ENCODE measurements around the gene SLC1A5.
A peak's percentile ranks its signal among the peaks of the same experiment; 100 is the strongest.
"Not testable (repeated sequence)": the region's sequence is repeated elsewhere in the genome, so short reads cannot be mapped to it uniquely, and the experiment has no call there.

Gene SLC1A5

DNA sequence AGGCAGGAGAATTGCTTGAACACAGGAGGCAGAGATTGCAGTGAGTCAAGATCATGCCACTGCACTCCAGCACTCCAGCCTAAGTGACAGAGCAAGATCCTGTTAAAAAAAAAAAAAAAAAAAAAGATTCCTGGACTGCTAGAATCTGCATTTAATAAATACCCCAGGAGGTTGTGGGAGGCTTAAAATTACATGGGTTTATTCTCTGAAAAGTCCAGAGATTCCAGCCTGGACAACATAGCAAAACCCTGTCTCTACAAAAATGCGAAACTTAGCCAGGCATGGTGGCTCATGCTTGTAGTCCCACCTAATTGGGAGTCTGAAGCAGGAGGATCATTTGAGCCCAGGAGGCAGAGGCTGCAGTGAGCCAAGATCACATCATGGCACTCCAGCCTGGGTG, 9.5 kb upstream of the SLC1A5 start:
- no peak for DNase-seq

DNA sequence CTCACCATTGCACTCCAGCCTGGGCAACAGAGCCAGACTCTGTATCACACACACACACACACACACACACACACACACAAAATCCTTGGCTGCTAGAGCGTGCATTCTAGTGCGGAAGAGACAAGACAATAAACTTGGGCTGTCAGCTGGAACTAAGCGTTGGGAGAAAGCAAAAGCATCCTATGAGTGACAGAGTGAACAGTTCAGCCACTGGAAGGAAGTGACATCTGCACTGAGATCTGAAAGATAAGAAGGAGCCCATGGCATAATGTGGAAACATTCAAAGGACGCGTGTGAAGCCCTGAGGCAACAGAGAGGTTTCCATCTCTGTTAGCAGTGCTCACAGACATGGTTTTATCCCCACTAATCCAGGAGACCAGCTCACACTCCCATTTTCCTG, 3.5 kb upstream of the SLC1A5 start:
- DNase-seq, result no peak

DNA sequence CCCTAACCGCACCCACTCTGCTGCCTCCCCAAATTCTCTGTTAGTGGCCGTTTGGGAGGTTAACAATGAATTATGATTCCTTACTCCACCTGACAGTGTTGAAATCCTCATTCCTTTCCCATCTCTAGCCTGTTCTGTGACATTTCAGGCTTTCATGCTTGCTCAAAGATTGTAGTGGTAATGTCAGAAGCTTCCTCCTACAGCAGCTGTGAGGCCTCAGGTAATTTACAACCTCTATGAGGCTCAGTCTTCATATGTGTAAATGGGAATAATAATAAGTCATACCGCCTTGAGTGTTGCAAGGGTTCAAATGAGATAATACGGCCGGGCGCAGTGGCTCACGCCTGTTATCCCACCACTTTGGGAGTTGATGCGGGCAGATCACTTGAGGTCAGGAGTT, 977 bp upstream of the SLC1A5 start:
- DNase-seq, result no peak

DNA sequence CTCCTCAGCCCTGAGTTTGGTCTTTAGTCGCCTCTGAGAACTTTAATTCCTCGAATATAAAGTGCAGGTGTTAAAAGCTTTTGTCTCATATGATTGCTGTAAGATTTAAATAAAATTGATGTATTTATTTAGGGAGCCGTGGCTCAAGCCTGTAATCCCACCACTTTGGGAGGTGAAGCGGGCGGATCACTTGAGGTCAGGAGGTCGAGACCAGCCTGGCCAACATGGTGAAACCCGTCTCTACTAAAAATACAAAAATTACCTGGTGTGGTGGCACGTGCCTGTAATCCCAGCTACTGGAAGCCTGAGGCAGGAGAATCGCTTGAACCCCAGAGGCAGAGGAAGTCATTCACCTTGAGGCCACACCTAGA, 559 bp upstream of the SLC1A5 start:
- no peak for DNase-seq

DNA sequence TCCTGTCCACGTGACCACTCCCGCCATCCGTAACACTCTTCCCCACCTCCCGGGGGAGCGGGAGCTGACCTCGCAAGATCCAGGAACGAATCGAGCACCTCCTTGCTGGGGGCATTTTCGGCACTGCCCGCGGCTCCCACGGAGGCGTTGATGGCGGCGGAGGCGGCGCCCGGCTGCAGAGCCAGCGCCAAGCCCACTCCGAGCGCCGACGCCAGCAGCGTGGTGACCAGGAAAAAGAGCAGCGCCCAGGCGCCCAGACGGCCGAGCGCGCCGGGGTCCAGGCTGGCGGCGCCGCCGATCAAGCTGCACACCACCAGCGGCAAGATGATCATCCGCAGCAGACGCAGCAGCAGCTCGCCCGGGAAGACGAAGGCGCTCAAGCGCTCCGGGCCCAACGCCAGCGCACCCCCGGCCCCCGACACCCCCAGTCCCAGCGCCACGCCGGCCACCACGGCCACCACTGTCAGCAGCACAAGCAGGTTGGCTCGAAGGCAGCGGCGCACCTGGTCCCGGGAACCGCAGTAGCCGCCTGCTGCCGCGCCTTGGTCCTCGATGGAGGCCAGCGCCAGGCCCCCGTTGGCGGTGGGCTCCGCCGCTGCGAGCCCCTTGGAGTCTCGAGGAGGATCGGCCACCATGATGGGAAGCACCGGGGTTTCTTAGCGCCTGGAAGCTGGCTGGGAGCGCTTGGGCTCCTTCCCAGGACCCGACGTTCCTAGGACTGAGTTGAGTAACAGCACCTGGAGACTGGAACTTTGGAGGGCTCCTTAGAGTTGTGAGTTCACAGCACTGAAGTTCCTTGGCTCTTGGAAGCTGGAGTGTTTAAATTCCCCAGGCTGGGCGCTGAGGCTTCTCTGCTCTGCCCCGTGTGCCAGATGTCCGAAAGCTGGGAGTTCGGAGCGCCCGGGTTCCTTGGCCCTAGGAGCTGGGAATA, 798 bp downstream of the SLC1A5 start:
- DNase-seq, result peak; percentile 24

DNA sequence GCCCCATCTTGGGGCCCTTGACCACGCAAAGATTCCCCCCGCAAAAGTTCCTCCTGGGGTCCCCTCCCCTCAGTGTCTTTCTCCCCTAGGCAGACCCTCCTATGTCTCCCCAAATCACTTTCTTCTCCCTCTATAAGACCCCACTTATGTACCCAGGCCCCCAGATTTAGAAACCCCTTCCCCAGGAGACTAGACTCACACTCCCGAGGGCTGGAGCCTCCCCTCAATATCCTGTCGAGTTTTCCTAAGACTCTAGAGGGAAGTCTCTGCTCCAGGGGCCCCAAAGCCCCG, 1.4 kb downstream of the SLC1A5 start:
- no peak for DNase-seq

DNA sequence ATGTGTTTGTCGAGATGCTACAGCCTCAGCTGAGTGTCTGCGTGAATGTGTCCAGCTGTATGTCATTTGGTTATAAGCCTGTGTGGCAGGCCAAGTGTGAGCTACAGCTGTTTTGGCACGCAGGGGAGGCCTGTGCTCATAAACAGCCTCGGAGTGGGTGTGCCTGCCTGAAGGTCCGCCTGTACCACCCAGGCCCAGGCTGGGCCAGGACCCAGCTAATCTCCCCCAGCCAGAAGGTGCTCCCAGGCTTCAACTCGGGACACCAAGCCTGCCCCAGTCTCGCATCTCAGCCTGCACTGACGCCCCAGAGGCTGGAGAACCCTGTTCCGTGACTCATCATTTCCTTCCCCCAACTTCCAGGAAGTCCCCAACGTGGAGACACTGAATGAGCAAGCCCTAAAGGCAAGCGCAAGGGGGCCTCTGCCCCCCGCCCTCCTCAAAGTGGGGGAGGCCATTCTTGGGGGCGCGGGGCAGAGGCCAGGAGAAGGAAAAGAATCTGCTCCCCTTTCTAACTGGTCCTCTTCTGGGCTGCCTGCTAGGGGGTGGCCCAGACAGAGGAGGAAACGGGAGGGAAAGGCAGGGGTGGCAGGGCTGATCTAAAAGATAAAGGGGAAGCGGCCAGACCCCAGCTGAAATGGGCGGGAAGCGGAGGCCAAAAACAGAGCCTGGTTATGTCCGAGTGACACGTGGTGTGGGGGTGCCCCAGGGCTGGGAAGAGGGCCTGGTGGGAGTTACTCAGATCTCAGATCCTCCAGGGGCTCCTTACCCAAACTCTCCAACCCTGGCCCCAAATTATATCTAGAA, 2.0 kb downstream of the SLC1A5 start:
- peak; percentile 74 for DNase-seq

DNA sequence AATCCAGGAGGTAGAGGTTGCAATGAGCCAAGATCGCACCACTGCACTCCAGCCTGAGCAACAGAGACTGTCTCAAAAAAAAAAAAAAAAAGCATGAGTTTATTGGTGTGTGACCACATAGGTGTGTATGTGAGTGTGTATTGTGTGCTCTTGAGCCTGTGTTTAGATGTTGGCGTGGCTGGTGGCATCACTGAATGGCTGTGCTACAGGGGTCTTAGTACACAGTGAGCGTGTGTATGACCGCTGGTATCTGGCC, 2.5 kb downstream of the SLC1A5 start:
- no peak for DNase-seq

DNA sequence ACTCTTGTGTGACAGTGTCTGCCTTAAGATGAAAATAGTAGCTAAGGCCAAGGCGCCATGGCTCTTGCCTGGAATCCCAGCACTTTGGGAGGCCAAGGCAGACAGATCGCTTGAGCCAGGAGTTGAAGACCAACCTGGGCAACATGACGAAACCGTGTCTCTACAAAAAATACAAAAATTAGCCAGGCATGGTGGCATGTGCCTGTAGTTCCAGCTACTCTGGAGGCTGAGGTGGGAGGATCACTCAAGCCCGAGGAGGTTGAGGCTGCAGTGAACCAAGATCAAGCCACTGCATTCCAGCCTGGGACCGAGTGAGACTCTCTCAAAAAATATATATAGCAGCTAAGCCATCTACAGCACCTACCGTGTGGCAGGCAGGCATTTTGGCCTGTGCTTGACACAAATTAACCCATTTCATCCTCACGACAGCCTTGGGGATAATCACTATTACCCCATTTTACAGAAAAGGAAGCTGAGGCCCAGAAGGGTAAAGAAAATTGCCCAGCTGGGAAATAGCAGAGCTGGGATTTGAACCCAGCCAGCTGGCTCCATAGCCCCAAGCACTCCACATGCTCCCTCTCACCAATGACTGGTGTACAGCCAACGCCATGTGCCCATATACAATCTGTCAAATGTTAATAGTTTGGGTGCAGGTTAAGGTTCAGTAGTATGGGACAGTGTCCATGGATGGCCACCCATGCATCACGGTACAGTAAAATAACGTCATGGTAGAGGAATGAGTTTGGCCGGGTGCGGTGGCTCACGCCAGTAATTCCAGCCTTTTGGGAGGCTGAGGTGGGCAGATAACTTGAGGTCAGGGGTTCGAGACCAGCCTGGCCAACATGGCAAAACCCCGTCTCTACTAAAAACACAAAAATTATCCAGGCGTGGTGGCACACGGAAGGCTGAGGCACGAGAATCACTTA, 3.1 kb downstream of the SLC1A5 start:
- no peak for DNase-seq

DNA sequence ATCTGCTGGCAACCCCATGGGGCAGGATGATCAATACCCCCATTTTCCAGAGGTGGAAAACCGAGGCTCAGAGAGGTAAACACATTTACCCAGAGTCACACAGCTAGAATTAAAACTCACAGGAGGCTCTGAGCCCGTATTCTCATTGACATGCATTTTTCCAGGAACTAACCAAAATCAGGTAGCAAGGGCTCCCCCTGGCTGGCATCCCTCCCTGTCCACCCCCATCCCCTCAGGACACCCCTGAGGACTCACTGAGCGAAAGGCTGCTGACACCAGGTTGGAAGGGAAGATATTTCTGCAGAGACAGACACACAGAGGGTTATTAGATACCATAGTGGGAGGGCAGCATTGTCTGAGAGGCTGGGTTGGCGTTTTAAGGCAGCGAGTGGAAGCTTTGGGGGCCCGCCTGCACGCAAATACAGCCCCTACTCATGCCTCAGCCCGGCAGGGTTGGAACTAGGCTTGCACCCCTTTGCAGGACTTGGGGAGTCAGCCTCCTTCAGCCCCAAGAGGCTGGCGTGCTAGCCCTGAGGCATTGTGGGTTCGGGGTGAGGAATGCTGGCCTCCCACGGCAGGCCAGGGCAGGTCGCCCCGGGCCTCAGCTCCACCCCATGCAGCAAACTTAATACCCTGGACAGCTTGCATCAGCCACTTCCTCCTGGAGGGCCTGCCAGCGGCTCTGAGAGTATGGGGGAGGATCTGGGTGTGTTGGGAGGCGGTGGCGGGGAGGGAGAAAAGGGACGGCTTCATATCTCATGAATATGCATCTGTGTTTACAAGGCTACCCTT, 3.9 kb downstream of the SLC1A5 start:
- peak; percentile 26 for DNase-seq

DNA sequence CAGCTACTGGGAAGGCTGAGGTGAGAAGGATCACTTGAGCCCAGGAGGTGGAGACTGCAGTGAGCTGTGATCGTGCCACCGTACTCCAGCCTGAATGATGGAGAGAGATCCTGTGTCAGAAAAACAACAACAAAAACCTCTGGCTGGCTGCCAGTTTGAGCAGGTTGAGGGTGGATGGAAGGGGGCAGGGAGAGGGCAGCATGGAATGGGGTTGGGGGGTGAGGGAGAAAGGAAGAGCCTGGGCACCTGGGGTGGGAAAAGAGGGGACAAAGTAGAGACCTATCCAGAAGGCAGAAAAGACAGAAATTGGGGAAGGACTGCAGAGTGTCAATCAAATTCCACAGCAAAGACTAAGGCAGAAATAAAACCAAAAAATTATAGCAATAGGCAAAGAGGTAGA, 4.7 kb downstream of the SLC1A5 start:
- no peak for DNase-seq

DNA sequence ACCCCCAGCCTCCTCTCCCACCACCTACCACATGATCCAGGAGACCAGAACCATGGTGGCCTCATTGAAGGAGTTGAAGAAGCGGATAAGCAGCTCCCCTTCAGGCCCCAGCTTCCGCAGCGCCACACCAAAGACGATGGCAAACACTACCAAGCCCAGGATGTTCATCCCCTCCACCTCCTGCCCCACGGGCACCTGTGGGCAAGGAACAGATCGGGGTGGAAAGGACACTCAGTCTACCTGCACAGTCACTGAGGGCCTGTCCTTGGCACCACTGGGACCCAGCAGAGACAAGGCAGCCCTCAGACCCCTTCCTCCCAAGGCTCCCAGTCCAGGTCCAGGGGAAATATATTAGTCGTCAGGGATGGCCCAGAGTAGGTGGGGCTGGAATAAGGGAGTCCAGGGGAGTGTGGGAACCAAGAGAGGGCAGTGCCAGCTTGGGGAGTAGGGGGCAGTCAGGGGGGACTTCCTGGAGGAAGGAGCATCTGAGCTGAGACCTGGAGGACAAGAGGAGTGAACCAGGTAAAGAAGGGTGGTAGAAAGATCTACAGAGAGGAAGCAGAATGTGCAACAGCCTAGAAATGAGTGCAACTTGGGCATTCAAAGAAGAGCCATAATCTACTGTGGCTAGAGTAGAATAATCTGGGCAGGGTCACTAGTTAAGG, 5.9 kb downstream of the SLC1A5 start:
- no peak for DNase-seq

DNA sequence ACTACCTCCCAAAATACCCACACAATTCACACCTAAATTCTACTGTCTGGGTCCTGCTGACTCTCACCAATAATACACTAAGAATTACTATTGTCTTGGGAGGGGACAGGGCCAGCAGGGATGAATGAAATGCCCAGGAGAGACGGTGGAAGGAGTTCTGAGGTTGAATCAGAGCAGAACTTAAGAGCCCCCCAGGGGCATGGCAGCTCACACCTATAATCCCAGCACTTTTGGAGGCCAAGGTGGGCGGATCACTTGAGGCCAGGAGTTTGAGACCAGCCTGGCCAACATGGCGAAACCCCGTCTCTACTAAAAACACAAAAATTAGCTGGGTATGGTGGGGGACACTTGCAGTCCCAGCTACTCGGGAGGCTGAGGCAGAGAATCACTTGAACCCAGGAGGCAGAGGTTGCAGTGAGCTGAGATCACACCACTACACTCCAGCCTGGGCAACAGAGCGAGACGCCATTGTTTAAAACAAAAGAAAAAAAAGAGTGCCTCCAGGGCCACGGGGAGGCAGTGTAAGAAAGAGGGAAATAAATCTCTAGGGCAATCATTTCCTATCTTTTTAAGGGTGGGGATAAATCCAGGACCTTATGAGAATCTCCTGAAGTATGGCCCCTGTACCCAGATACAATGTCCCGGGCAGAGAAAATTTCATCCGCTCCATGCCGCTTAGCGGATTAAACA, 10.3 kb downstream of the SLC1A5 start:
- not testable (repeated sequence) for DNase-seq

DNA sequence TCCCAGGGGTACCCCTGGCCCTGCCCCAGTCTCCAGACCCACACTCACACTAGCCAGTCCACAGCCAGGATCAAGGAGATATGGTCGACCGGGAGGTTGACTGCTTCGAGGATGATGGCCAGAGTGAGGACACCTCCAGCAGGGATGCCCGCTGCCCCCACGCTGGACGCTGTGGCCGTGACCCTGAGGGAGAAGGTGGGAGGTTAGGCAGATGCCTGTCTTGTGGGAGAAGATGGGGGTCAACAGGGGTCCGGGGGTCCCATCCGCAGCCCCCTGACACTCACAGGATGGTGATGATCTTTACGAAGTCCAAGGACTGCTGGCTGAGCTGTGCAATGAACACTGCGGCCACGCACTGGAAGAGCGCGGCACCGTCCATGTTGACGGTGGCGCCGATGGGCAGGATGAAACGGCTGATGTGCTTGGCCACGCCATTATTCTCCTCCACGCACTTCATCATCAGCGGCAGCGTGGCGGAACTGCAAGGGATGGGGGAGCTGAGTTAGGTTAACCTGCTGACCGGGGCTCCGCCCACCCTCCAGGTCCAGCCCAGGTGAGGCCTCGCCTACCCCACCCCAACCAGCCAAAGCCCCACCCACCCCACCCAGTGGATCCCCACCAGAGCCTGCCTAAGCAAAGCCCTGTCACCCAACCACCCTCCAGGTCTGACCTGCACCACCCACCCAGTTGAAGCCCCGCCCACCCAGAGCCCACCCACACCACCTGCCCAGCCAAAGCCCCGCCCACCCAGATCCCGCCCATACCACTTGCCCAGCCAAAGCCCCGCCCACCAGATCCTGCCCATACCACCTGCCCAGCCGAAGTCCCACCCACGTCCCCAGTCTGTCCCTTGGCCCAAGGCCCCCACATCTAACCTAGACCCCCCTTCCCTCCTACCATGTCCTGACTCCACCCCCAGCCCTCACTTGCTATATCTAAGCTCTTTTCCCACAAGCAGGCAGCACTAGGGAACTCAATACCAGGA, 11.2 kb downstream of the SLC1A5 start:
- DNase-seq, result no peak

DNA sequence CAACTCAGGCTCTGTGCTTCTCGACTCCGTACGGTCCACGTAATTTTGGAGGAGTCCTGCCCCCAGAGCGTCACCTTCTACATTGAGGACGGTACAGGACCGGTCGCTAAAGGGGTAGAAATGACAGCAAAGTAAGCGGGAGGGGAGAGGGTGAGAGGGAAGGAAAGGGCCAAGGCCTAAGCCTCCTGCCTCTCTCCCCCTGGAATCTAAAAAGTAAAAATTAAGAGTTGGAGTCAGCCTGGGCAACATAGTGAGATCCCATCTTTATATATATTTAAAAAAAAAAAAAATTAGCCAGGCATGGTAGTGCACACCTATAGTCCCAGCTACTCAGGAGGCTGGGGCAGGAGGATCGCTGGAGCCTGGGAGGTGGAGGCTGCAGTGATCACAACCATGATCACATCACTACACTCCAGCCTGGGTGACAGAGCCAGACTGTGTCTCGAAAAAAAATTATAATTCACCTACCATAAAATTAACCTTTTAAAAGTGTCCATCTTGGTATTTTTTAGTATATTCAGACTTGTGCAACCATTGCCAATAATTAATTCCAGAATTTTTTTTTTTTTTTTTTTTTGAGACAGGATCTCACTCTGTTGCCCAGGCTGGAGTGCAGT, 12.6 kb downstream of the SLC1A5 start:
- no peak for DNase-seq

DNA sequence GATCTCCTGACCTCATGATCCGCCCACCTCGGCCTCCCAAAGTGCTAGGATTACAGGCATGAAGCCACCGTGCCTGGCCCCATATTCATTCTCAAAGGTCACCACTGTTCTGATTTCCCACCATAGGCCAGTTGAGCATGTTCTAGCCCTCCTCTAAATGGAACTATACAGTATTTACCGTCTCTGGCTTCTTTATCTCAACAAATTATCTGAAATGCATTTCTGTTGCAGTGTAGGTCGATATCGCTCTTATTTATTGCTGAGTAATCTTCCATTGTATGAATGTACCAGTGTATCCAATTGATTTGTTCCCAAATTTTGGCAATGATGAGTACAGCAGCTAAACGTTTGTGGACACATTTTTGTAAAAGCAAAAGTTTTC, 15.4 kb downstream of the SLC1A5 start:
- no peak for DNase-seq

DNA sequence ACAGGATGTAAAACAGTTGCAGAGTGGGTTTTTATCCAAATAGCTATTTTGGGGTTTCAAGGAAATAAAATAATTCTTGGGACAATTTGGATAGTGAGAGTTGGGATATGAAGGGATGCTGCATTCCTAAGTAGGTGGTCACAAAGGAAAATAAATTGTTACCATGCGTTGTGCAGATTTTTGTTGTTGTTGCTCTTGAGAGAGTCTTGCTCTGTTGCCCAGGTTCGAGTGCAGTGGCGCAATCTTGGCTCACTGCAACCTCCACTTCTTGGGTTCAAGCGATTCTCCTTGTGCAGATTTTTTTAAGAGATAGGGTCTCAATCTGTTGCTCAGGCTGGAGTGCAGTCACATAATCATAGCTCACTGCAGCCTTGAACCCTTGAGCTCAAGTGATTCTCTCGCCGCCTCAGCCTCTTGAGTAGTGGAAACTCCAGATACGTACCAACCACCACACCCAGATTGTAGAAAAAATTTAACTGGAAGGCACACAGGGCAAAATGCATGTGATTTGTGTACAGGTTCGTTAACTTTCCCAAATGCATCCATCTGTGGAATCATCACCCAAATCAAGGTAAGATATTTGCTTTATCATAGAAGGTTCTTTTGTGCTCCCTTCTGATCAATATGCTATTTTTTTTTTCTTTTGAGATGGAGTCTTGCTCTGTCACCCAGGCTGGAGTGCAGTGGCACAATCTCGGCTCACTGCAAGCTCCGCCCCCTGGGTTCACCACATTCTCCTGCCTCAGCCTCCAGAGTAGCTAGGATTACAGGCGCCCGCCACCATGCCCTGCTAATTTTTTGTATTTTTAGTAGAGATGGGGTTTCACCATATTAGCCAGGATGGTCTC, 16.0 kb downstream of the SLC1A5 start:
- DNase-seq, result no peak

DNA sequence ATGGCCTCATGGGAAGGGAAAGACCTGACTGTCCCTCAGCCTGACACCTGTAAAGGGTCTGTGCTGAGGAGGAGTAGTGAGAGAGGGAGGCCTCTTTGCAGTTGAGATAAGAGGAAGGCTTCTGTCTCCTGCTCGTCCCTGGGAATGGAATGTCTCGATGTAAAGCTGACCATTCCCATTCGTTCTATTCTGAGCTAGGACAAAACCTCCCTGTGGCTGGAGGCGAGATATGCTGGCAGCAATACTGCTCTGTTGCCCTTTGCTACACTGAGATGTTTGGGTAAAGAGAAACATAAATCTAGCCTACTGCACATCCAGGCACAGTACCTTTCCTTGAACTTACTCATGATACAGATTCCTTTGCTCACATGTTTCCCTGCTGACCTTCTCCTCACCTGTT, 19.6 kb downstream of the SLC1A5 start:
- DNase-seq, result not testable (repeated sequence)
